Sigmoid colon (tissue), 7 donors: ENCODE data around the gene HOXA10. TPM values are rescaled to one million over a fixed set of nuclear protein-coding genes. Genes with fewer than 3 reads are reported as not detected.

Experiments used
- DNase-seq: peaks from one replicate; pipeline ENCODE4 v3.0.0-alpha.2; 2019
- H3K27ac ChIP-seq, 4 donors: fragments of 200-600 bp; sonication (generic); one replicate each; pipeline ENCODE4 v1.5.1; 2016 to 2019; ENCODE audit warnings: mild to moderate bottlenecking in 1 of 4
- H3K27me3 ChIP-seq, 3 donors: fragments of 200-600 bp; sonication (generic); one replicate each; pipeline ENCODE4 v1.5.1; 2019; ENCODE audit warnings: mild to moderate bottlenecking in 1 of 3
- H3K36me3 ChIP-seq, 4 donors: fragments of 200-600 bp; sonication (generic); one replicate each; pipeline ENCODE4 v1.5.1; 2016 to 2019
- H3K4me1 ChIP-seq, 4 donors: fragments of 200-600 bp; sonication (generic); one replicate each; pipeline ENCODE4 v1.5.1; 2017 to 2019
- H3K4me3 ChIP-seq, 4 donors: fragments of 200-600 bp; sonication (generic); one replicate each; pipeline ENCODE4 v1.5.1; 2017 to 2019; ENCODE audit warnings: mild to moderate bottlenecking in 2 of 4, moderate library complexity in 1 of 4
- H3K9me3 ChIP-seq, 4 donors: fragments of 200-600 bp in 3 of 4; sonication (generic) in 3 of 4; one replicate each; pipeline versions ENCODE4 v1.5.1 to v1.6.1; 2013 to 2019
- CTCF ChIP-seq, 4 experiments: fragments of 450-650 bp in 3 of 4; fragments of 200-600 bp in 1 of 4; IDR thresholded peaks; one replicate each; pipeline ENCODE4 v1.5.1; 2016 to 2019; ENCODE audit warnings: antibody characterized with exemption in 4 of 4, mild to moderate bottlenecking in 3 of 4, moderate library complexity in 2 of 4
- EP300 ChIP-seq, 4 donors: sonication (generic); formaldehyde crosslinking; IDR thresholded peaks; one replicate each; pipeline ENCODE4 v1.6.1; 2017; ENCODE audit warnings: antibody characterized with exemption in 4 of 4
- POLR2A ChIP-seq, 2 donors: fragments of 450-650 bp; IDR thresholded peaks; one replicate each; pipeline ENCODE4 v1.6.1; 2016; ENCODE audit warnings: antibody characterized with exemption in 2 of 2, mild to moderate bottlenecking in 2 of 2, moderate library complexity in 2 of 2
- POLR2AphosphoS5 ChIP-seq, 4 donors: sonication (generic); formaldehyde crosslinking; IDR thresholded peaks; one replicate each; pipeline ENCODE4 v1.6.1; 2017; ENCODE audit warnings: antibody characterized with exemption in 4 of 4
- WGBS, 2 donors: extraction: QIAGEN DNeasy Blood & Tissue Kit; methylation state at CpG; one replicate each; pipeline ENCODE4 v1.1.7; 2013; 5-methylcytosine and 5-hydroxymethylcytosine counted together
- intact Hi-C: fragments of 100-400 bp; cut with DNase I; formaldehyde crosslinking; loops from one replicate; pipeline ENCODE4 v1.15.1; 2023
- polyA plus RNA-seq, 3 donors: library from polyadenylated mRNA; stranded (reverse); fragments of 200-250 nt; gene quantifications; one replicate each; pipeline ENCODE4 v1.2.3, GENCODE V29; 2013
- total RNA-seq, 4 donors: library from RNA; depleted of rRNA; stranded (reverse); fragments of >200 nt; gene quantifications; one replicate each; pipeline ENCODE4 v1.1.0, GENCODE V29; 2016
- donor health status: healthy with polysubstance abuse.
- donor health status: Bipolar disorder and iron deficiency.
- donor health status: healthy.

The HOXA10 gene
- total and polyA plus RNA-seq, 7 donors: 22.2 to 64.0 (median 55.1) TPM

- Histone ChIP-seq H3K4me1 (peaks cover 0 to 55% (median 42%) of the 10 kb centered on the region in 4 donors), H3K27me3 (no peaks in the 10 kb centered on the region), H3K4me3 (no peak overlapping the region), H3K27ac (peak overlapping the region in 3 of 4 donors; percentile 52 to 93 (median 91)), H3K9me3 (no peaks in the 10 kb centered on the region), H3K36me3 (peaks cover 15 to 35% (median 17%) of the 10 kb centered on the region in 4 donors)
- intact Hi-C loops: no loop called here
- WGBS, 2 donors: 14 to 62% methylated on average over 47 of the region's 47 CpGs
- TF ChIP-seq CTCF (IDR thresholded peaks at IDR 0.05) (no peak), POLR2A (IDR thresholded peaks at IDR 0.05) (no peak), POLR2AphosphoS5 (IDR thresholded peaks at IDR 0.05) (no peak), EP300 (IDR thresholded peaks at IDR 0.05) (no peak)
- peak; percentile 67 for DNase-seq
Measured at GRCh38 chr7:27145165-27145913, 28.8 kb downstream of the HOXA10 start.

DNA sequence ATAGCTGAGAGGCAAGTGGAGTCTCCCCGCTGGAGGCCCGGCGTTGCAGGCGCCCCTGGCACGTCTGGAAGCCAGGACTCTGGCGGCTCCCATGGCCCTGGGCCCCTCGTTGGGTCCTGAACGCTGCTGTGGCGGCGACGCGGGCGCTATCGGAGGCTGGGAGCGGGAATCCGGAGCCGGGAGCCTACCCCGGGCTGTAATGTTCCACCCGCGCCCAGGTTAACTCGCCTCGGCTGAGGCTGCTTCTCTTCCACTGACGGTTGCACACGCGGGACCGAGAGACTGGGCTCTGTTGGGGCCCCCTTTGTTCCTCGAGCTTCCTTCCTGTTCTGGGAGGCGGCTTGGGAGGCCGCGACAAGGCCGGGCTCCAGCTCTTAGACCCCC lies 29.3 kb downstream of the HOXA10 start:
- Histone ChIP-seq H3K27ac (peak overlapping the region in 3 of 4 donors; percentile 52 to 93 (median 91)), H3K36me3 (peaks cover 15 to 36% (median 17%) of the 10 kb centered on the region in 4 donors), H3K4me3 (peak overlapping the region in 1 of 4 donors; percentile 60), H3K27me3 (no peaks in the 10 kb centered on the region), H3K9me3 (no peaks in the 10 kb centered on the region), H3K4me1 (peaks cover 0 to 49% (median 39%) of the 10 kb centered on the region in 4 donors)
- 8 to 50% methylated on average over 31 of the region's 31 CpGs for WGBS, 2 donors
- peak; percentile 65 for DNase-seq
- intact Hi-C loops: no loop called here
- TF ChIP-seq CTCF (IDR thresholded peaks at IDR 0.05) (no peak), EP300 (IDR thresholded peaks at IDR 0.05) (no peak), POLR2AphosphoS5 (IDR thresholded peaks at IDR 0.05) (no peak), POLR2A (IDR thresholded peaks at IDR 0.05) (no peak)

DNA sequence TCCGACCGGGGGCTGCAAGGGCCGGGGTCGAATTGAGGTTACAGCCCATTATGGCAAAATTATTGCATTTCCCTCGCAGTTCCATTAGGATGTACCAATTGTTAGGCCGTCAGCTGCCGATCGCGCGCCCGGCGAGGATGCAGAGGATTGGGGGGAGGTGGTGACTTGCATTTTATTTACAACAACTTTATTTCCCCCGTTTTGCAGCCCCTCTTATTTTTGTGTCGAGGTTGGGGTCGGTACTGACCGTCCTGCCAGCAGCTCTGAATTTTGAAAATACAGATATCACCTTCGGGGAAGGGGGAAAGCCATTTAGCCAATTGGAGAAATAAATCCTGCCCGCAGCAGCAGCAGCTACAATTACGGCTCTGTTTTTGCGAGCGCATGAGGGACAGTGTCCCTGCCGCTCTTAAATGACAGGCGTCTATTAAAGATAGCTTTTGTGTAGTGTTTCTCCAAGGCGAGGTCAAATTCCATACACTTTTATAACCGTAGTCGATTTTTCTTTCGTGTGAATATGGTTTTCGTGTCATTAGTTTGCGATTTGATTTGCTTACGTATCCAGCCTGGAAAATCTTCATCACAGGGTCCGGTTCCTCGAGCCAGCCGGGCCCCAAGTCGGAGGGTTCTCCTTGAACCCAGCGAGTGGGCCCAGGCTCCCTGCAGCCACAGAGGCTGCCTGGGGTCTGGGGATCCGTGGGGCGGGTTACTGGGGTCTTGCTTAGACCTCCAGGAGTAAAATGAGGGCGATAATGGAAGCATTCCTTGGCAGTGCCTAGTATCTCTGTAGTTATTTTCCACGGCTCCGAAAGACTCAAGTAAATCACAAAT lies 30.0 kb downstream of the HOXA10 start:
- no peaks in the 10 kb centered on the region for H3K9me3 ChIP-seq
- intact Hi-C loops: loop anchor here (2.0 kb wide), 1 partner anchor 289 kb away; no protein-coding TSS in a partner anchor
- 12 to 59% methylated on average over 40 of the region's 40 CpGs for WGBS, 2 donors
- peak overlapping the region; percentile 52 to 99 (median 92) for H3K27ac ChIP-seq
- no peak for TF ChIP-seq POLR2A (IDR thresholded peaks at IDR 0.05)
- TF ChIP-seq POLR2AphosphoS5 (IDR thresholded peaks at IDR 0.05): no peak
- TF ChIP-seq EP300 (IDR thresholded peaks at IDR 0.05): no peak
- TF ChIP-seq CTCF (IDR thresholded peaks at IDR 0.05): no peak
- H3K4me1 ChIP-seq: peaks cover 0 to 48% (median 34%) of the 10 kb centered on the region in 4 donors
- H3K27me3 ChIP-seq: no peaks in the 10 kb centered on the region
- H3K4me3 ChIP-seq: peak overlapping the region in 3 of 4 donors; percentile 52 to 60 (median 58)
- H3K36me3 ChIP-seq: peaks cover 15 to 42% (median 17%) of the 10 kb centered on the region in 4 donors
- peak; percentile 64 for DNase-seq

DNA sequence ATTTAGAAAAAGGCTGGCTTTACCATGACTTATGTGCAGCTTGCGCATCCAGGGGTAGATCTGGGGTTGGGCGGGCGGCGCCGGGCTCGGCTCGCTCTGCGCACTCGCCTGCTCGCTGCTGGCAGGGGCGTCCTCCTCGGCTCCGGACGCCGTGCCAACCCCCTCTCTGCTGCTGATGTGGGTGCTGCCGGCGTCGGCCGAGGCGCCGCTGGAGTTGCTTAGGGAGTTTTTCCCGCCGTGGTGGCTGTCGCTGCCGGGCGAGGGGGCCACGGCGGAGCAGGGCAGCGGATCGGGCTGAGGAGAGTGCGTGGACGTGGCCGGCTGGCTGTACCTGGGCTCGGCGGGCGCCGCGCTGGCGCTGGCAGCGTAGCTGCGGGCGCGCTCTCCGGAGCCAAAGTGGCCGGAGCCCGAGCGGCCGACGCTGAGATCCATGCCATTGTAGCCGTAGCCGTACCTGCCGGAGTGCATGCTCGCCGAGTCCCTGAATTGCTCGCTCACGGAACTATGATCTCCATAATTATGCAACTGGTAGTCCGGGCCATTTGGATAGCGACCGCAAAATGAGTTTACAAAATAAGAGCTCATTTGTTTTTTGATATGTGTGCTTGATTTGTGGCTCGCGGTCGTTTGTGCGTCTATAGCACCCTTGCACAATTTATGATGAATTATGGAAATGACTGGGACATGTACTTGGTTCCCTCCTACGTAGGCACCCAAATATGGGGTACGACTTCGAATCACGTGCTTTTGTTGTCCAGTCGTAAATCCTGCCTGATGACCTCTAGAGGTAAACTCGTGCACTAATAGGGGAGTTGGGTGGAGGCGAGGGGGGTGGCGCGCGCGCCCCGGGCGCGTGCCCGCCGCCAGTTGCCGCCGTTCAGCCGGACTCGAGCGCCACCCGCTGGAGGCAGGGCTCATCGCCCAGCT lies 30.8 kb downstream of the HOXA10 start, which contains the start of gene HOXA5:
Gene HOXA5, minus strand, starts transcription at position 659 of the 927 bp plus-strand sequence. Its CDS starts 74 bp downstream, at position 585.
- Histone ChIP-seq H3K27me3 (no peaks in the 10 kb centered on the region), H3K27ac (peak within 1 kb of the TSS; percentile 82 to 99 (median 92)), H3K36me3 (peaks cover 15 to 43% (median 17%) of the 10 kb centered on the region in 4 donors), H3K4me3 (peak within 1 kb of the TSS; percentile 30 to 60 (median 55)), H3K9me3 (no peaks in the 10 kb centered on the region), H3K4me1 (peaks cover 0 to 43% (median 27%) of the 10 kb centered on the region in 4 donors)
- TF ChIP-seq EP300 (IDR thresholded peaks at IDR 0.05) (peak in 2 of 4 donors; percentile 67 to 86), POLR2AphosphoS5 (IDR thresholded peaks at IDR 0.05) (peak; percentile 86 to 96 (median 90)), CTCF (IDR thresholded peaks at IDR 0.05) (peak; percentile 62 to 75 (median 68)), POLR2A (IDR thresholded peaks at IDR 0.05) (peak; percentile 28 to 60)
- peak; percentile 90 for DNase-seq
- WGBS, 2 donors: 11 to 44% methylated on average over 86 of the region's 86 CpGs
- intact Hi-C loops: loop anchor here (2.0 kb wide), 1 partner anchor 288 kb away; no protein-coding TSS in a partner anchor
